DOHH2 (cell line): ENCODE measurements around the gene CKM.

Experiments used
- EZH2phosphoT487 ChIP-seq: fragments of 200-600 bp; sonication (generic); IDR thresholded peaks from 2 replicates; pipeline ENCODE4 v1.6.1; 2017; ENCODE audit warnings: borderline replicate concordance, mild to moderate bottlenecking, antibody characterized with exemption, low read length, moderate library complexity, mixed read lengths
- TF ChIP-seq, protein P1 (sequence below): fragments of 200-600 bp; sonication (generic); IDR thresholded peaks from one replicate; pipeline ENCODE4 v1.5.1; 2014; ENCODE audit warnings: antibody characterized with exemption, mild to moderate bottlenecking, low read depth, low read length; ENCODE audit not compliant: poor library complexity, severe bottlenecking

DNA sequence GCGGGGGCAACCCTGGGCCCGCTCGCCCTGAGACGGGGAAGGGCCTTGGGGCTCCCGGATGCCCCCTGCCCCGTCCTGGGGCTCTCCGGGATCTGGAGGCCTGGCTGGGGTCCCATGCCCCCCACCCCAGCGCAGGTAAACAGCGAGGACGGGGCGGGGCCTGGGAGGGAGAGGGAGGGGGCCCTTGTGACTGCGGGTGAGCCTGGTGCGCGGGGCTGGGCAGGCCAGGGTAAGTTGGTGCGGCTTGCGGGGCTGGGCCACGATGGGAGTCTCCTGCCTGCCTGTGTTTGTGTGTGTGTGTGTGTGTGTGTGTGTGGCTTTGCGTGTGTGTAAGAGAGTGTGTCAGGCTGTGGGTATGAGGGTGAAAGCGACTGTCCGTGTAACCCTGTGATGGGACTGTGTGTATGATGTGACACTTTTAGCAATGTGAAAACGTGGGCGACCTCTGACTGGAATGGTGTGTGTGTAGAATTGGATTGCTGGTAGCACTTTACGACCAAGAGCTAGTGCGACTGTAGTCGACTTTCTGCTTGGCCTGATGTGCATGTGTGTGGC lies 18.3 kb upstream of the CKM start:
- TF ChIP-seq, protein P1, sequence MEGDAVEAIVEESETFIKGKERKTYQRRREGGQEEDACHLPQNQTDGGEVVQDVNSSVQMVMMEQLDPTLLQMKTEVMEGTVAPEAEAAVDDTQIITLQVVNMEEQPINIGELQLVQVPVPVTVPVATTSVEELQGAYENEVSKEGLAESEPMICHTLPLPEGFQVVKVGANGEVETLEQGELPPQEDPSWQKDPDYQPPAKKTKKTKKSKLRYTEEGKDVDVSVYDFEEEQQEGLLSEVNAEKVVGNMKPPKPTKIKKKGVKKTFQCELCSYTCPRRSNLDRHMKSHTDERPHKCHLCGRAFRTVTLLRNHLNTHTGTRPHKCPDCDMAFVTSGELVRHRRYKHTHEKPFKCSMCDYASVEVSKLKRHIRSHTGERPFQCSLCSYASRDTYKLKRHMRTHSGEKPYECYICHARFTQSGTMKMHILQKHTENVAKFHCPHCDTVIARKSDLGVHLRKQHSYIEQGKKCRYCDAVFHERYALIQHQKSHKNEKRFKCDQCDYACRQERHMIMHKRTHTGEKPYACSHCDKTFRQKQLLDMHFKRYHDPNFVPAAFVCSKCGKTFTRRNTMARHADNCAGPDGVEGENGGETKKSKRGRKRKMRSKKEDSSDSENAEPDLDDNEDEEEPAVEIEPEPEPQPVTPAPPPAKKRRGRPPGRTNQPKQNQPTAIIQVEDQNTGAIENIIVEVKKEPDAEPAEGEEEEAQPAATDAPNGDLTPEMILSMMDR, result no peak
- no peak for TF ChIP-seq EZH2phosphoT487
